GM12878 (cell line): ENCODE results near the gene KDM2A. TPM values are rescaled to one million over a fixed set of nuclear protein-coding genes. Genes with fewer than 3 reads are reported as not detected.

Source experiments
- BHLHE40 ChIP-seq, 2 experiments: fragments of 450-650 bp in 1 of 2; IDR thresholded peaks; 2 replicates each; pipeline ENCODE4 v1.6.1; 2011 to 2017; ENCODE audit warnings: low read depth in 2 of 2, borderline replicate concordance in 1 of 2, improper control_type of control experiment in 1 of 2, low read length in 1 of 2, mild to moderate bottlenecking in 1 of 2
- CHD2 ChIP-seq: IDR thresholded peaks from 2 replicates; pipeline ENCODE4 v1.6.1; 2011; ENCODE audit warnings: low read depth, low read length, improper control_type of control experiment, borderline replicate concordance
- CHD4 ChIP-seq: fragments of 200-600 bp; sonication (generic); IDR thresholded peaks from 2 replicates; pipeline ENCODE4 v1.6.1; 2016; ENCODE audit warnings: mild to moderate bottlenecking
- DPF2 ChIP-seq: fragments of 450-650 bp; IDR thresholded peaks from 2 replicates; pipeline ENCODE4 v1.6.1; 2017; ENCODE audit warnings: mild to moderate bottlenecking
- EGR1 ChIP-seq, 2 experiments: IDR thresholded peaks; 1 replicate in 1 of 2; 2 replicates in 1 of 2; pipeline ENCODE4 v1.6.1; 2011 to 2012; ENCODE audit warnings: low read depth in 2 of 2, low read length in 2 of 2, borderline replicate concordance in 1 of 2, mild to moderate bottlenecking in 1 of 2, moderate library complexity in 1 of 2
- EP300 ChIP-seq, 2 experiments: fragments of 150-350 bp in 1 of 2; IDR thresholded peaks; 2 replicates each; pipeline ENCODE4 v1.6.1; 2011 to 2012; ENCODE audit warnings: low read depth in 2 of 2, low read length in 2 of 2, borderline replicate concordance in 1 of 2, improper control_type of control experiment in 1 of 2, inconsistent platforms in 1 of 2; ENCODE audit not compliant: control insufficient read depth in 1 of 2
- GATAD2B ChIP-seq: fragments of 450-650 bp; conservative IDR thresholded peaks from 2 replicates; pipeline ENCODE4 v1.6.1; 2017; ENCODE audit warnings: low read depth, mild to moderate bottlenecking, moderate library complexity
- LARP7 ChIP-seq: fragments of 450-650 bp; IDR thresholded peaks from 2 replicates; pipeline ENCODE4 v1.6.1; 2017; ENCODE audit warnings: mild to moderate bottlenecking
- NFIC ChIP-seq: IDR thresholded peaks from 2 replicates; pipeline ENCODE4 v1.6.1; 2012; ENCODE audit warnings: low read depth, mild to moderate bottlenecking, inconsistent platforms, low read length, moderate library complexity
- NKRF ChIP-seq: fragments of 450-650 bp; conservative IDR thresholded peaks from 2 replicates; pipeline ENCODE4 v1.6.1; 2017; ENCODE audit warnings: mild to moderate bottlenecking, moderate library complexity
- NRF1 ChIP-seq: conservative IDR thresholded peaks from 2 replicates; pipeline ENCODE4 v1.6.1; 2011; ENCODE audit warnings: mild to moderate bottlenecking, low read depth, low read length, improper control_type of control experiment
- POLR2A ChIP-seq: IDR thresholded peaks from 2 replicates; pipeline ENCODE4 v1.6.1; 2011; ENCODE audit warnings: low read depth, mild to moderate bottlenecking, low read length
- POU2F2 ChIP-seq: IDR thresholded peaks from 3 replicates; pipeline ENCODE4 v1.6.1; 2011; ENCODE audit warnings: low read depth, mild to moderate bottlenecking, low read length, borderline replicate concordance
- SMC3 ChIP-seq: IDR thresholded peaks from 2 replicates; pipeline ENCODE4 v1.6.1; 2011; ENCODE audit warnings: low read length, improper control_type of control experiment, borderline replicate concordance
- STAT1 ChIP-seq: fragments of 450-650 bp; conservative IDR thresholded peaks from 2 replicates; pipeline ENCODE4 v1.6.1; 2014; ENCODE audit warnings: antibody characterized with exemption, mild to moderate bottlenecking
- TCF12 ChIP-seq: IDR thresholded peaks from 2 replicates; pipeline ENCODE4 v1.6.1; 2011; ENCODE audit warnings: low read depth, mild to moderate bottlenecking, low read length
- polyA plus RNA-seq, 11 experiments: library from polyadenylated mRNA; depleted of rRNA in 4 of 11; unstranded in 6 of 11; stranded (reverse) in 5 of 11; fragments of >200 nt; fragmentation: Nextera tagmentation in 4 of 11; fragmentation: Illumina TruSeq in 1 of 11; extraction: Ambion mirVana in 4 of 11; extraction: Trizol in 1 of 11; gene quantifications; 1 replicate in 1 of 11; 2 replicates in 10 of 11; pipeline versions ENCODE4 v1.2.1 to v1.2.3, GENCODE V29; 2011 to 2016; ENCODE audit warnings: inconsistent platforms in 2 of 11, missing spikeins in 2 of 11, low read depth in 1 of 11
- total RNA-seq, 4 experiments: library from RNA; depleted of rRNA in 3 of 4; stranded (reverse); fragments of >200 nt in 3 of 4; fragmentation: Illumina TruSeq in 1 of 4; extraction: Trizol in 1 of 4; gene quantifications; 2 replicates each; pipeline versions ENCODE4 v1.2.1 to v1.2.3, GENCODE V29; 2013 to 2021
- TF ChIP-seq, protein P1 (sequence below): fragments of 450-650 bp; formaldehyde crosslinking; IDR thresholded peaks from 2 replicates; pipeline ENCODE4 v1.4.0; 2022; ENCODE audit warnings: mild to moderate bottlenecking, moderate library complexity
- TF ChIP-seq, protein P2 (sequence below): fragments of 150-350 bp; IDR thresholded peaks from 2 replicates; pipeline ENCODE4 v1.6.1; 2016; ENCODE audit warnings: low read depth, low read length

KDM2A gene
- total and polyA plus RNA-seq, 10 of the 15 experiments (the other 5 are each of a cell fraction or from before 2014, with no cell fraction given), result 10.5 to 69.3 (median 41.6) TPM

DNA sequence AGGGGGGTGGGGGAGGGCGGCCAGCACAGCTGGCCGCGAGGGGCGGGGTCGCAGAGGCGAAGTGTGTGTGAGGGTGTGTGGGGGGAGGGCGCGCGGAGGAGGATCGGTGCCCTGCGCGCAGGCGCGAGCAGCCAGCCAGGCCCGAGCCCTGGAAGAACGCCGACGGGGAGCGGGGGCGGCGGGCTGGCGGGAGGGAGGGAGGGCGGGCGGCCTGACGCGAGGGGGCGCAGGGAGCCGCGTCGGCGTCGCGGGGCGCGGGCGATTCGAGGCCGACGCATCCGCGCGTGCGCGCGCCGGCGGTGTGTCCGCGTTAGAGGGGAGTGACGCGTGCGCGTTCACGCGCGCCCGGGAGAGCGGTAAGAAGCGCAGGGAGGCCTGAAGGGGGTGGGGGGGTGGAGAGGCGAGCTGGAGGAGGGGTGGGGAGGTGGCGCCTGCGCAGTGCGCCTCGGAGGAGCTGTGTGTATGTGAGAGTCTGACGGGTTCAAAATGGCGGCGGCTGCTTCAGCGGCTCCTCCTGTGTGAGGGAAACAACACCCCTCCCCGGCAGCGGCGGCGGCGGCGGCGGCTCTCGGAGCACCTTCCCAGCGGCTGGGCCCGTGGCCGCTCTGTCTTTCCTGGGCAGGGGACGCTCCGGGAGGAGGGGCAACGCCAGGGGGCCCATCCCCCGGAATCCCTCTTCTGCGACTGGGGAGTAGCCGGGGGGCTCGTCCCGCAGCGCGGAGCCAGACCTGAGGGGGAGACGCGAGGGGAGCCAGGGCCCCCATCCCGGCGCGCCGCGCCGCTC lies at the start of gene KDM2A (continued):
- 0 out of 2 replicates have a peak, but pooled peaks have one; percentile 43 for TF ChIP-seq NKRF
- no peak for TF ChIP-seq CHD4
- TF ChIP-seq POU2F2, result 0 out of 3 replicates have a peak, but pooled peaks have one; percentile 19
- no peak for TF ChIP-seq SMC3
- TF ChIP-seq, protein P1, sequence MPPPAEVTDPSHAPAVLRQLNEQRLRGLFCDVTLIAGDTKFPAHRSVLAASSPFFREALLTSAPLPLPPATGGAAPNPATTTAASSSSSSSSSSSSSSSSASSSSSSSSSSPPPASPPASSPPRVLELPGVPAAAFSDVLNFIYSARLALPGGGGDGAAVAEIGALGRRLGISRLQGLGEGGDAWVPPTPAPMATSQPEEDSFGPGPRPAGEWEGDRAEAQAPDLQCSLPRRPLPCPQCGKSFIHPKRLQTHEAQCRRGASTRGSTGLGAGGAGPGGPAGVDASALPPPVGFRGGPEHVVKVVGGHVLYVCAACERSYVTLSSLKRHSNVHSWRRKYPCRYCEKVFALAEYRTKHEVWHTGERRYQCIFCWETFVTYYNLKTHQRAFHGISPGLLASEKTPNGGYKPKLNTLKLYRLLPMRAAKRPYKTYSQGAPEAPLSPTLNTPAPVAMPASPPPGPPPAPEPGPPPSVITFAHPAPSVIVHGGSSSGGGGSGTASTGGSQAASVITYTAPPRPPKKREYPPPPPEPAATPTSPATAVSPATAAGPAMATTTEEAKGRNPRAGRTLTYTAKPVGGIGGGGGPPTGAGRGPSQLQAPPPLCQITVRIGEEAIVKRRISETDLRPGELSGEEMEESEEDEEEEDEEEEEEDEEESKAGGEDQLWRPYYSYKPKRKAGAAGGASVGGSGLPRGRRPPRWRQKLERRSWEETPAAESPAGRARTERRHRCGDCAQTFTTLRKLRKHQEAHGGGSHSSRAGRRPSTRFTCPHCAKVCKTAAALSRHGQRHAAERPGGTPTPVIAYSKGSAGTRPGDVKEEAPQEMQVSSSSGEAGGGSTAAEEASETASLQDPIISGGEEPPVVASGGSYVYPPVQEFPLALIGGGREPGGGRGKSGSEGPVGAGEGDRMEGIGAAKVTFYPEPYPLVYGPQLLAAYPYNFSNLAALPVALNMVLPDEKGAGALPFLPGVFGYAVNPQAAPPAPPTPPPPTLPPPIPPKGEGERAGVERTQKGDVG (CRISPR knock-in tag), result no peak
- peak; percentile 28 to 38; a peak in 2 of 4 replicates for TF ChIP-seq BHLHE40 (IDR thresholded peaks at IDR 0.05; ENCODE audit: borderline replicate concordance in 1 of 2, low read depth in 2 of 2, low read length in 1 of 2)
- TF ChIP-seq, protein P2, sequence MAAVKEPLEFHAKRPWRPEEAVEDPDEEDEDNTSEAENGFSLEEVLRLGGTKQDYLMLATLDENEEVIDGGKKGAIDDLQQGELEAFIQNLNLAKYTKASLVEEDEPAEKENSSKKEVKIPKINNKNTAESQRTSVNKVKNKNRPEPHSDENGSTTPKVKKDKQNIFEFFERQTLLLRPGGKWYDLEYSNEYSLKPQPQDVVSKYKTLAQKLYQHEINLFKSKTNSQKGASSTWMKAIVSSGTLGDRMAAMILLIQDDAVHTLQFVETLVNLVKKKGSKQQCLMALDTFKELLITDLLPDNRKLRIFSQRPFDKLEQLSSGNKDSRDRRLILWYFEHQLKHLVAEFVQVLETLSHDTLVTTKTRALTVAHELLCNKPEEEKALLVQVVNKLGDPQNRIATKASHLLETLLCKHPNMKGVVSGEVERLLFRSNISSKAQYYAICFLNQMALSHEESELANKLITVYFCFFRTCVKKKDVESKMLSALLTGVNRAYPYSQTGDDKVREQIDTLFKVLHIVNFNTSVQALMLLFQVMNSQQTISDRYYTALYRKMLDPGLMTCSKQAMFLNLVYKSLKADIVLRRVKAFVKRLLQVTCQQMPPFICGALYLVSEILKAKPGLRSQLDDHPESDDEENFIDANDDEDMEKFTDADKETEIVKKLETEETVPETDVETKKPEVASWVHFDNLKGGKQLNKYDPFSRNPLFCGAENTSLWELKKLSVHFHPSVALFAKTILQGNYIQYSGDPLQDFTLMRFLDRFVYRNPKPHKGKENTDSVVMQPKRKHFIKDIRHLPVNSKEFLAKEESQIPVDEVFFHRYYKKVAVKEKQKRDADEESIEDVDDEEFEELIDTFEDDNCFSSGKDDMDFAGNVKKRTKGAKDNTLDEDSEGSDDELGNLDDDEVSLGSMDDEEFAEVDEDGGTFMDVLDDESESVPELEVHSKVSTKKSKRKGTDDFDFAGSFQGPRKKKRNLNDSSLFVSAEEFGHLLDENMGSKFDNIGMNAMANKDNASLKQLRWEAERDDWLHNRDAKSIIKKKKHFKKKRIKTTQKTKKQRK, result no peak
- no peak for TF ChIP-seq STAT1
- peak; percentile 52; the same call in 1 of the 2 replicates for TF ChIP-seq DPF2
- peak; percentile 57 for TF ChIP-seq NRF1
- peak; percentile 89; the same call in 1 of the 2 replicates for TF ChIP-seq LARP7
- TF ChIP-seq POLR2A, result peak; percentile 58
- no peak for TF ChIP-seq NFIC
- TF ChIP-seq EP300 (IDR thresholded peaks at IDR 0.05; ENCODE audit: borderline replicate concordance in 1 of 2, control insufficient read depth in 1 of 2, low read depth in 2 of 2, low read length in 2 of 2), result no peak
- TF ChIP-seq TCF12, result 0 out of 2 replicates have a peak, but pooled peaks have one; percentile 43
- TF ChIP-seq EGR1 (IDR thresholded peaks at IDR 0.05; ENCODE audit: borderline replicate concordance in 1 of 2, low read depth in 2 of 2, low read length in 2 of 2), result peak; percentile 78 to 96
- TF ChIP-seq GATAD2B, result peak; percentile 80; the same call in 1 of the 2 replicates
- TF ChIP-seq CHD2, result peak; percentile 37; the same call in 1 of the 2 replicates
